Cerebellar nuclear complex (tissue), 1 donor: ENCODE measurements around the gene SIMC1.
A peak's percentile ranks its signal among the peaks of the same experiment; 100 is the strongest.

Experiments used
- DNase-seq, 2 experiments: peaks; one replicate each; lab custom pipeline; 2025; lab: John Stamatoyannopoulos, UW

SIMC1 gene

DNA sequence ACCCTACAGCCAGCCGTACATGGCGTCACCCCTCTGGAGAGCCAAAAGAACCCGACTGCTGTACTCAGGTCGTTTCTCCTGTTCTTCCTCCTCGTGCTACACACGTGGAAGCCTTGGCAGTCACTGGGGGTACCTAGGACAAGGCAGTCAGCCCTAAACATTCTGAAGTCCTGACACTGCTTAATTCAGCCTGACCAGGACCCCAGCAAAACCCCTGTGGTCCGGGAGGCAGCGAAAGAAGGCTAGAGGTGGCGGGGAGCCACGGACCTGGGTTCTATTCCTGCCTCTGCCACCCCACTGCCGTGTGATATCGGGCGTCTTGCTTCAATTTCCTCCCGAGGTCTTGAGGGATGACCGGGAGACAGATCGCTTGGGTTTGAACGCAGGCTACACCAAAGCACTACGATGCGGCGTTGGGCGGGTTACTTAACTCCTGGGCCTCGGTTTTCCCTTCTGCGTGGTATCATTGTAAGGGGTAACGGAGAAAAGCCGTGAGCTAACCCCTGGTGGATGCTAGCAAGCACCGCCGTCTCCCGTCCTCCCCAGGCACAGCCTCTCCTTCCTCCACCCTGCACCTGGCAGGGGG is 126.6 kb downstream of the SIMC1 start:
- peak in 1 of 2 experiments; percentile 9 for DNase-seq

DNA sequence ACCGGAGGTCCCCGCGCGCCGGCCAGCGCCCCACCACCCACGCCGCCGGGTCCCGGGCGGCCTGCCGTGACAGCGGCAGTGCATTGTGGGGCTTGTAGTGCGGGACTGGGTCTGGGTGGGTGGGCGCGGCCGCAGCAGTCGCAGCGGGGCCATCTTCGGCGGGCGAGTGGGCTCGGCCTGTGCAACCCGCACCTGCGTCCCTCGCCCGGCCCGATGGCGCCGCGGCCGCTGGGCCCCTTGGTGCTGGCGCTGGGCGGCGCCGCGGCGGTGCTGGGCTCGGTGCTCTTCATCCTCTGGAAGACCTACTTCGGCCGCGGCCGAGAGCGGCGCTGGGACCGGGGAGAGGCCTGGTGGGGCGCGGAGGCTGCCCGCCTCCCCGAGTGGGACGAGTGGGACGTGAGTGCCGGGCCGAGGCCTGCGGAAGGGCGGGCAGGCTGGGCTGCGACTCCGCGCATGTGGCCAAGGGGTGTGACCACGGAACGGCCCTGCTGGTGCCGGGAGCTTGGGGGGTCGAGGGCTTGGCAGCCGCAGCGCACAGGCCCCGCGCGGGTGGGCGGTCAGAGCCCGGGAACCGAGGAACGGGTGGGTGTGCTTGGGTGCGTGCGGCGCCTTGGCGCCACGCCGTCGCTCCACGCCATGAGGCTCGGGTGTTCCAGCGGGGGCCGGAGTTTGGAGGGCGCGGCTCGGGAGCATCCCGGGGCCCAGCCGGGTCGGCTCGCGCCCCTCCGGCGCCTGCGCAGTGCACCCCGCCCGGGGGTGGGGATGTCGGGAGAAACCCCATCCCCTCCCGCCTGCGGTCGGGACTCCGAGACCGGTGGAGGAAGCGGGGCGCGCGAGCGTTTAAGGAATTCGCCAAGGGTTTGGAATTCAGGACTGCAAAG is 127.4 kb downstream of the SIMC1 start, which contains the start of gene ARL10:
Gene ARL10, plus strand, starts transcription at position 137 of the 881 bp plus-strand sequence. Its CDS starts 77 bp downstream, at position 214.
- DNase-seq = no peak

DNA sequence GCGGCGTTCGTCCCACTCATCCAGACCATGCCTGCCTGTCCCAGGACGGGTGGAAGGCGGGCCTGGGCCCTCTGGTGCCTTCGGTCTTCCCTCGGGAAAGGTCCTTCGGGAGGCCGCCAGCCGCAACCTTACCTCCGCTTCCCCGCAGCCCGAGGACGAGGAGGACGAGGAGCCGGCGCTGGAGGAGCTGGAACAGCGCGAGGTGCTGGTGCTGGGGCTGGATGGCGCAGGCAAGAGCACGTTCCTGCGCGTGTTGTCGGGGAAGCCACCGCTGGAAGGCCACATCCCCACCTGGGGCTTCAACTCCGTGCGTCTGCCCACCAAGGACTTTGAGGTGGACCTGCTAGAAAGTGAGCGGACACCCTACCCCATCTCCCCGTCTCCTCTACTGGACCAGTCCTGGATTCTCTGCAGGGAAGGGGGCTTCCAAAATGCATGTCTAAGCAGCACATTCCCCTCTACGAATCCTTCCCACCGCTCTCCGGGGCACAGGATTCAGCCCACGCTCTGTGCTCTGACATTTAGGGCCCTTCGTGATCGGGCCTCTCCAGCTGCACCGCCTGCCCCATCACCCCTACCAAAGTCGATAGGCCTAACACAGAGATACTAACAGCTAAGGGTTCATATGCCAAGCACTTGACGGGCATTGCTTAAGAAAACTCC is 128.1 kb downstream of the SIMC1 start:
- no peak for DNase-seq

DNA sequence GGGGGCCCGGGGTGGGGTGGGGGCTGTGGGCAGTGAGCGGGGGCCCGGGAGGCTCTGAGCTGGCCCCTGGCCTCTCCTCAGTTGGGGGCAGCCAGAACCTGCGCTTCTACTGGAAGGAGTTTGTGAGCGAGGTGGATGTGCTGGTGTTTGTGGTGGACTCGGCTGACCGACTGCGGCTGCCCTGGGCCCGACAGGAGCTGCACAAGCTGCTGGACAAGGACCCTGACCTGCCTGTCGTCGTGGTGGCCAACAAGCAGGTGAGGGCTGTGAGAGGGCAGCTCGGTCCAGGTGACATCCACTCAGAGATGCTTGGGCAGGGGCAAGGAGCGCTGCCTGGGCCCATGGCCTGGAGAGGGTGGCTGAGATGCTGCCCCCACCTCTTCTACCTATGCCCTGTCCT is 130.5 kb downstream of the SIMC1 start:
- DNase-seq = no peak

DNA sequence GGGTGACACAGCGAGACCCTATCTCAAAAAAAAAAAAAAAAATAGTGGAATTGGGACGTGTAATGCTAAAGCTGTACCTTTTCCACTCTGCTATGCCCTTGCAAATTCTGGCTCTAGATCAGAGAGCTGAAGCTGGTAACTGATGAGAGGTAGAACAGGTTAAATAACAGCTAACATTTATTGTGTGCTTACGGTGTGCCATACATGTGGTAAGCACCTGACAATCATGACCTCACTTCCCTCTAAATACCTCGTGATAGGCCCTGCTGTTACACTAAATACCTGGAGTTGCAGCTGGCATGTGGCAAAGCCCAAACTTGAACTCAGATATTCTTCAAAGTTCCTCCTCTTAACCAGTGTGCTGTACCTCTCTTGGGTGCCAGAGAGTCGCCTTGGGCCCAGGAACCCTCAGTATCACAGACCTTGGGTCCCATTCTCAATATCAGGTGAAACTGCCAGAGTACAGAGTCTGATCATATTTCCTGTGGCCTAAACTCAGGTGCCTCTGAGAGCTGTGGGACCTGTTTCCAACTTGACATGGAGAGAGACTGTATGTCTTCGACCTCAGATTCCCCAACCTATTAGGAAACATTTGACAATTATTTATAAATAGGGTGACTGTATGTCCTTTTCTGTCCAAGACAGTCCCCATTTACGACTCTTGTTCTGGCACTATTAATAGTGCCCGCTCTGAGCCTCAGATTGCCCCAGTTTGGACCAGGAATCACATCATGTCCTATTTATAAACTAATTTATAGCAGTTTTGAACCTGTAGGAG is 131.9 kb downstream of the SIMC1 start:
- no peak for DNase-seq

DNA sequence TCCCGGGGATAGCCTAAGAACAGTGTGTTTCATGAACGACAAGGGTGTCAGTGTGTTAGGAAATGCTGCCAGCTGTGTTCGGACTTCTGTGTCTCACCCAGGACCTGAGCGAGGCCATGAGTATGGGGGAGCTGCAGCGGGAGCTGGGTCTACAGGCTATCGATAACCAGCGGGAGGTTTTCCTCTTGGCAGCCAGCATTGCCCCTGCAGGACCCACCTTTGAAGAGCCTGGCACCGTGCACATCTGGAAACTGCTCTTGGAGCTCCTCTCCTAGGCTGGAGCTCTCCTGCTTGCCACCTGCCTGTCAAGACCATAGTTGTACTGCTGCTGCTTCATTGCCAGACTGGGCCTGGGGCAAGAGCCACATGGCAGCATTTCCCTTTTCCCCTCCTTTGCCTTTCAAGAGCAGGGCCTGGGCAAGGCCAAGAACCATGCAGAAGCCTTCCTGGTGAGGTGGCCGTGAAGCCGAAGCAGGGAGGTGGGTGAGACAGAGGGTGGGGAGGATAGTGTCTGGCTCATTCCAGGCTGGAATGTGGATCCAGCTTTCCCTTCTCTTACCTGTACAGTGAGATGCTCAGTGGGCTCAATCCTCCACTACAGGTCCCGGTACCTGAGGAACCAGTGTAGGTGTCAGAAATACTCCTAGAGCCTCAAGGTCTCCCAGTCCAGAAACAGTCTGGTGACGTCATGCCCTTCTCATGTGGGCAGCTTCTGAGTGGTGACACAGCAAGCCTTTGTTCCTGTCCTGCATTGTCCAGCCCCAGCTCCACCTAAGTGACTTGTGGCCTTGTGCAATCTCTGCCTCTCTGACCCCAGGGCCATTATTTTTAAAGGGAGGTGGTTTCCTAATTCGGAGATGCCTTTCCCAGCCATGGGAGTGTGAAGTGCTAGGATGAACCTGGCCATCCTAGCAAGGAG is 133.7 kb downstream of the SIMC1 start:
- no peak for DNase-seq

DNA sequence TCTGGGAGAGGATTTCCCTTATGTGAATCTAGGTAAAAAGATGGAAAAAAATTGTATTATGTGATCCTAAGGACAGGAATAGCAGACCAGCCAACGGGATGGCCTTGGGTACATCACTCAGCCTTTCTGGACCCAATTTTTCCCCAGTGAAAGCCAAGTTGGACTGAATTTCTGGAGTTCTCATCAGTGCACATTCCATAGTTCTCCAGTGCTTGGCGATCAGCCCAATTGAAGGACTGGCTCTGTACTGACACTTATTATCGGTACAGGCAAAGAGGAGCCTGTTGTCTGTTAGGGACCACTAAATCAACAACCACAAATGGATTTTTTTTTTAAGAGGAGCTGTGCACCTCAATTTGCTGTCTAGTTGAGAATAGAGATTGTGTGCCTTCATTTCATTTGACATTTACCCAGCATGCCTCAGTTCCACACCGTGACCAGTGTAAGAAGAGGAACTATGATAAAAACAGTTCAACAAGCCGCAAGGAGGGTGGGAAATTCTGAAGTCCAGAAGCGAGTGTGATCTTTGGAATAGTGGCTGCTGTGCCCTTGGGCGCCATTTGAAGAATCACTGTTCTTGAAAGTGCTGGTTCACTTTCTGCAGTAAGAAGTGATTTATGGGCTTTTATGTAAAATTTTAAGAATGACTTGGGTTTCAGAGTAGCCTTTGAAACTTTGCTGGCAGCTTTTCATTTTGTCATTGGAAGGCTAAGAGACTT is 135.0 kb downstream of the SIMC1 start:
- no peak for DNase-seq

DNA sequence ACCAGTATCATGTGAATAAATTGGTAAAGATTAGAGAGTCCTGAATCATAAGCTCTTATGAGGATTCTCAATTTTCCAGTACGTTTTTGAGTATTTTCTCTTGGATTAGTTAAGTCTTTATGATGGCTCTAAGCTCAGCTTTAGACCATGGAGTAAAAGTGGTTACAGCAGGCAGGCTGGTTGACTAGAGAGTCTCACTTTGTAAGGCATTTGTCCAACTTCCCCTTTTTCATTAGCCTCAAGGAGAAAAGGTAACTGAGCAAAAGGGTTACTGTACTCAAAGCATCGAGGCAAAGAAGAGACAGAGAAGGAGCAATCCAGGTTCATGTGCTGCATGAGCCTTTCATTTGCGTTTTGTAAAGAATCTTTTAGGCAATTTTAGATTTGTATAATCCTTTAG is 141.7 kb downstream of the SIMC1 start:
- DNase-seq = no peak

DNA sequence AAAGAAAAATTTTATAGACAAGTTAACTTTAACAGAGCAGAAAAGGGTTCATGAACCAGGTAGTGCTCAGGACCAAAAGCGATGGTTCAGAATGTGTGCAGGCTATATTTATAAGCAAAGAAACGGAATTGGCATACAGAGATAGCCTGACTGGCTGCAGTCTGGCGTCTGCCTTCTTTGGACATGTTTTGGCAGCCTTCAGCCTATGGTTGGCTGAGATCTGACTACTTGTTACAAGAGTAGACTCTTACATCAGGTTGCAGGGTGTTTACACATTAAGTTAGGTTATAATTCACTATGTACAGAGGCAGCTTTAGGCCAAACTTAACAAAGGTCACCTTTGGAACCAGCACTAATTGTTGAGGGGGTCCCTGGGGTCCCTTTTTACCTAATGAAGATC is 143.2 kb downstream of the SIMC1 start:
- no peak for DNase-seq

DNA sequence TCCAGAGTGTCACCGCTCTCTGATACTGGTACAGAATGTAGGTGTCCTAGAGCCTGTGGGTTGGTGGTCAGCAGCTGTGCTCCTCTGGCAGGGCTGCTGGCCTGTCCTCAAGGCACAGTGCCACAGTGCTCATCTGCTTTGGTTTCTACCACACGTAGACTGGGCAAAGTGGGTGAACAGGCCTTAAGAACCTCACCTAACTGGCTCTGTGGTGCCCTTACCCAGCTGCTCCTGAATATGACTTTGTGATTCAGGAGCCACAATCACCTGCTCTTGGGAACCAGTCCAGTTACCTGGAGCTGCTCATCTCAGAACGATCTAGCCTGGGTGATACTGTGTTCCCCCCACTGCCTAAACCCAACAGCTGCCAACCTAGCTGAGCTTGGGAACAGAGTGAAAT is 143.8 kb downstream of the SIMC1 start:
- DNase-seq = no peak

DNA sequence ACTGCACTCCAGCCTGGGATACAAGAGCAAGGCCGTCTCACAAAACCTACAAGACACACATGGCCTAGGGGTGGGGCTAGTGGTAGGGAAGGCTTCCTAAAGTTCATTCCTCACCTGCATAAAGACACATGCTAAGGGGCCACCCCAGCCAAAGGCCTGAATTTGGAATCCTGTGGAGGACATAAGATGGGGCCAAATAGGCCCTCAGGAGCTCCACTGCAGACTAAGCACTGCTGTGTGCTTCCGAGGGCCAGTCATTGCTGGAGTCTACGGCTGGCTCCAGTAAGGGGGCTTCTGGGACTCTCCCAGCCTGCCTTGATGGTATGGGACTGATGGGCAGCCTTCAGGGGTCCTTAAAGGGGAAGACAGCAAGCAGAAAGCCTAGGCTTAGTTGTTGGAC is 144.5 kb downstream of the SIMC1 start:
- no peak for DNase-seq

DNA sequence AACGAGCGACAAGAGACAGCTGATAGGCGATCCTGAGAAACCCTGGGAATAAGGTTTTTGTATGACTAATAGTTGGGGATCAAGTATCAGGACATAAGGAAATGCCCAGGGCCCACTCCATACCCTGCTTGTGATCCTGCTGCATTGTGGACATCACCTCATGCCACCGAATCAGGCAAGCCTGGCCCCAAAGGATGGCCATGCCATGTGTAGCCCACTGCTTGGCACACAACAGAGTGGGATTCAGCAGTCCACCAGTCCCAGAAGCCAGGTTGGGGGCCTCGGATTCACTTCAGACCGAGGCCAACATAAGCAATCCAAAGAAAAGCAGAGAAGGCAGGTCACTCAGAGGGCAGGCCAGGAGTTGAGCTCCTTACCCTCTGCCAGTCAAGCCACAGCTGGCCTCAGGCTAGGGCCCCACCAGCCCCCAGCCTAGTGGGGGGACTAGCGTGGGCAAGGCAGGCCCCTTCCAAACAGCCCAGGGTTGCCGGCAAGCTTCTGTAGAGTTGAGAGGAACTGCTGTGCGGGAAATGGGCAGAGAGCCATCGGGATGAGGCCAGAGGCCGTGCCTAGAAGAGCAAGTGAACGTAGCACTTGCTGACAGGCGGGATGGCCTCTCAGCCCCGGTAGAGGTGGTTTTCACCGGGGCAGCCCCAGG is 145.2 kb downstream of the SIMC1 start:
- no peak for DNase-seq

DNA sequence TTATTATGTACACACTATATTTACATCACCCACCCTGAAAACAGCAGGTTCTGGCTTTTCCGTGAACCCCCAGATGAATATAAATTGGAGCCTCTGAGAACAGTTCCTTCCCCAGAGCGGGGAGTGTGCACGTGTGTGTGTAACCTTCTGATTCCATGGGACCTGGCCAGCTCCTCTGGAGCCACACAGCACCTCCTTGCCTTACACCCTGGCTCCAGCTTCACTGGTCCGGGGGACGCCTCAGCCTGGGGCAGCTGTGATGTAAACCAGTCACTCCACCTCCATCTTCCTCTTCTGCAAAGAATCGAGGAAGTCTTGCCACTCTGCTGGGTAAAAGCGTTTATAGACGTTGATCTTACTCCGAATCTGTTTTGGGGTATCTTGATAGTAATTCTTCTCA is 145.7 kb downstream of the SIMC1 start:
- DNase-seq = no peak

DNA sequence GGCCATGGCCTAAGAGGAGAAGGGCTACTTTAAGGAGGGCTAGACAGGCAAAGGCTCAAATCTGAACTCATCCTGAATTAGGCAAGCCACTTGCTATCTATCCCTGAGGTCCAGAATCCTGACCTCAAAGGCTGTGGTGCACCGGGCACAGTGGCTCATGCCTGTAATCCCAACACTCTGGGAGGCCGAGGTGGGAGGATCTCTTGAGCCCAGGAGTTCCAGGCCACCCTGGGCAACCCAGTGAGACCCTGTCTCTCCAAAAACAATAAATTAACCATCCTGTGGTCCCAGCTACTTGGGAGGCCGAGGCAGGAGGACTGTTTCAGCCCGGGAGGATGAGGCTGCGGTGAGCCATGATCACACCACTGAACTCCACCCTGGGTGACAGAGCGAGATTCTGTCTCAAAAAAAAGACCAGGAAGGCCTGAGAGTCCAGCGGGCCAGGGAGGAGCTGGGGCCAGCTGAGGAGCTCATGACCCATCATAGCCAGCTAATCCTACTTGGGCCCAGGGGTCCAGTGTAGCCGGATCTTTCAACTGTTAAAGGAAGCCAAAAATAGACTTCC is 146.2 kb downstream of the SIMC1 start:
- no peak for DNase-seq

DNA sequence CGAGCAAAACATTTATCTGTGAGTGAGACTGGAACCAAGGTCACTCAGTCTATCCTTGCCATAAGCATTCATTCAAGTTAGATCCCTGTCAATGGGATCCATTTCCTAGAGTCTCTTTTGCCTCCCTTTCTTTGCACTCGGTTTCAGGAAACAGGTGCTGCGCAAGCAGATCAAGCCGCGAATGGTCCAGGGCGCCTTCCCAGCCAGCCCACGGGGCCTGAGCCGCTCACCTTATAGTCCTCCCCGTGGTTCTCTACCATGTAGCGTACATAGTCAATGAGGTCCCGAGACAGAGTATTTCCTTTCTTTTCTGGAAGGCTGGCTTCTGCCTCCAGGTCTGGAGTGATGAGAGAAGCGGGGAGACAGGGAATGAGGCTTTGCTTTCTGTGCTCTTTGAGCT is 146.8 kb downstream of the SIMC1 start:
- no peak for DNase-seq

DNA sequence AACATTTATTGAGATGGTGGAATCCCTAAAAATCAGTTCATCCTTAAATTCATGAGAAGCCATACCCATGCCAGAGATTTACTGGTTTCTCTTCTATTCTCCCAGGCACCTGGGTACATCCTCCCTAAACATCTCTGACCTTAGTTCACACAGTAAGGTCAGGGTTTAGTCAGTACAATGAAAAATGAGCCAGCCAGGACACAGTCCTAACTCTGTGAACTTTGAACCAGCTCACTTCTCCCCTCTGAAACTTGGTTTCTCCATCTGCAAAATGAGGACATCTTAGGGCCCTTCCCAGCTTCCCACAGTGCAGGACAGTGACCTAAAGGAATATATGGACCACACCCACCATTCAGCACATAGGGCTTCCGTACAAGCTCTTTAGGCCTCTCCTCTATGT is 148.3 kb downstream of the SIMC1 start:
- DNase-seq = no peak

DNA sequence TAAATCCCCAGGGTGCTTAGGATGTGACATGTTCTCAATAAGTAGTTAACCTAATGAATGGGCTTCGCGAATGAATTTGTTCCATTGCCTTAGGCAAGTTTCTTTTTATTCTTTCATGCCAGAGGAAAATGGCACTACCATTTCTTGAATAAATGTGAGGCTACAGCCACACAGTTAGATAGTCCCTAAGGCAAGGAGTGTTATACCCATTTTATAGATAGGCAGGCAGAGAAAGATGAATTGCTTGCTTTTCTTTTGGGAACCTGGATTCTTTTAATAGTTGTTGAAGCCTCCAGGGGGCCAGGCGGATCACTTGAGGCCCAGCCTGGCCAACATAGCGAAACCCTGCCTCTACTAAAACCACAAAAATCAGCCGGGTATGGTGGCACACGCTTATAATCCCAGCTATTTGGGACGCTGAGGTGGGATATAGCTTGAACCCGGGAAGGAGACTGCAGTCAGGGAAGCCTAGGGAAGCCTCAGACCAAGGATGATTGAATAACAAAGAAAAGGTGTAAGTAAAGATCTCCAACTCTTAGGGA is 149.2 kb downstream of the SIMC1 start:
- DNase-seq = no peak

DNA sequence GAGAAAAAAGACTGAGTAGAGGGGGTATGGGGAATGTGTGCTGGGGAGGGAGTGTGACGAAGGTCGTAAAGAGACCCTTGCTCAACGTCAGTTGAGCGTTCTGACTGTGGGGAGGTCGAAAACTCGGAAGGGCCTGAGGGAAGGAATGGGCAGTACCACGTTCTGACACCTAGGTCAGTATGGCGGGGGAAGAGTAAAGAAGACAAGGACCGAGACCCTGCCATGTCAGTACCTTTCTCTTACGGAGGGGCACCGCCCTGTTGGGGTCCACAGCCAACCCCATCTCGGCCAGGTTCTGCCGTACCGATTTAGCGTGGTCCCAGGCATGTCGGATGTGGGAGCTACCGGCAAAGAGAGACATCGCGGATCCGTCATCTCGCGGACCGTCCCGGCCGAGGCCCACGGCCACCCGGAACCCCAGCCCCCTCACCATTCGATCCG is 149.8 kb downstream of the SIMC1 start:
- DNase-seq = no peak

DNA sequence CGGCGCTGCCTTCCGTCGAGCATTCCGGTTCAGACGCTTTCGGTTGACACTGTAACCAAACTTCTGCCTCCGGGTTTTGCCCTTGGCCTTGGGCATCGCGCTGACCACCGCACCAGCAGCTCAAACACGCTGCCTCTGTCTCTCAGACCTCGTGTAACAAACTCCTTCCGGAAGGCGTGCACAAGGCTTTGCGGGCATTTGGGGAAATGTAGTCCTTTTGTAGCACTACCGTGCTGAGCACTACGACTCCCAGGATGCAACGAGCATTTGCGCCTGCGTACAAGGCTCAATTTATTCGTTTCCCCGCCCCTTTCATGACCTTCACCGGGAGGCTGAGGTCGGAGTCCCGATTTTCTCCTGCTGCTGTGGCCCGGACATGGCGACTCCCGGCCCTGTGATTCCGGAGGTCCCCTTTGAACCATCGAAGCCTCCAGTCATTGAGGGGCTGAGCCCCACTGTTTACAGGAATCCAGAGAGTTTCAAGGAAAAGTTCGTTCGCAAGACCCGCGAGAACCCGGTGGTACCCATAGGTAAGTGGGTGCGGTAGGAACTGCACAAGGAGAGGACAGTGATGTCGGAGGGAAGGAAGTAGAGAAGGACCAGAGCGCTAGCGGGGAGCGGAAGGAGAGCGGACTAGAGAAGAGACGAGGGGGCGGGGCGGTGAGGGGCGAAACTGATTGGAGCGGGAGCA is 150.4 kb downstream of the SIMC1 start, which contains the start of the genes HIGD2A and NOP16:
Gene HIGD2A, plus strand, starts transcription at position 308 of the 691 bp plus-strand sequence. Its CDS starts 69 bp downstream, at position 377.
Gene NOP16, minus strand, starts transcription at position 155 of the 691 bp plus-strand sequence. Its CDS starts 59 bp downstream, at position 96.
- DNase-seq = peak; percentile 67 to 90
